Measurements from ENCODE around the gene MECP2.

The MECP2 gene

DNA sequence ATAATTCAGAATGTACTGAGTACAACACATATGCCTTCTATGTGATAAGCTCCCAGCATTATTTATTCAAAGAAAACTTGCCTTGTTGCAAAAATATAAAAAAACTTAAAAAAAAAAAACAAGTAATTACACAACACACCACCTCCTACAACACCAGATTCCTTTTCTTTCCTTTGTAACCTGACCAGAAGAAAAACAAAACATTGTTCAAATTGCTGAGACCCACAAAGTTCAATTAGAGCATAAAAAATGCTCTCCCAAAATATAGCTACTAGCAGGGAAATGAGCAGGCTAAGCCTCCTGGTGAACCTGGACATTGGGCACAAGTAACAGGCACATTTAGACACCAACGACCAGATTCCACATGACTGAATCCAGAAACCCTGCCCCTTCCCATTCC, 38.3 kb downstream of the MECP2 start:
- DNase-seq = no peak

DNA sequence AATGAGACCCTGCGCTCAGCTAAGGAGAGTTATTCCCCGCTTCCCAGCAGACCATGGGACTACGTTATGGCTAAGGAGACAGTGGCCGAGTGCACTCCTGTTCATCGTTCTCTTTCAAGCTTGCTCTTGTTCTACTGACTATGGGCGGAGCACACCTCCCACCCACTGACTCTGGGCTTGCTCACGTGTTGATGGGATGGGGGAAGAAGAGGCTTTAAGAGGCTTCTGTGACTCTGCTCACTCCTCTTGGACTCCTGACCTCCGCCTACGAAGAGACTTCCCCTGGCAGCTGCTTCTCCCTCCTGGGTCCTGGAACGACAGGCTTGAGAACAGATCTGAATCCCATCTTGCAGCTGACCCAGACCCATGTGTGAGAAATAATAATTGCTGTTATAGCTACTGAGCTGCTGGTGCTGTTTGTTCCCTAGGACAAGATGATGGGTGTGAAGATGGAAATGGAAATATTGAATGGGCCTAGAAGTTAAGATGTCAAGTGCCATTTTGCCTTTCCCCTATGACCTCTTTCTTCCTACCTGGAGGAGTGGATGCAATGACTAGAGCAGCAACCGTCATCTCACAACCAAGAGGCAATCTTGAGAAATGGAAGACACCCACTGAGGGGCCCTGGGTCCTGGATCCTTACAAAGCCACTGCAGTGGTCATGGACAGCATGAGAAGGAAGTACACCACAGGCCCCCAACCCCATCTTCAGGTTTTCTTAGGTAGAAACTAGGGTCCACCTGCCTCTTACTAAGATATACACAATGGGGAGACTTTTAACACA, 39.1 kb downstream of the MECP2 start:
- no peak for DNase-seq

DNA sequence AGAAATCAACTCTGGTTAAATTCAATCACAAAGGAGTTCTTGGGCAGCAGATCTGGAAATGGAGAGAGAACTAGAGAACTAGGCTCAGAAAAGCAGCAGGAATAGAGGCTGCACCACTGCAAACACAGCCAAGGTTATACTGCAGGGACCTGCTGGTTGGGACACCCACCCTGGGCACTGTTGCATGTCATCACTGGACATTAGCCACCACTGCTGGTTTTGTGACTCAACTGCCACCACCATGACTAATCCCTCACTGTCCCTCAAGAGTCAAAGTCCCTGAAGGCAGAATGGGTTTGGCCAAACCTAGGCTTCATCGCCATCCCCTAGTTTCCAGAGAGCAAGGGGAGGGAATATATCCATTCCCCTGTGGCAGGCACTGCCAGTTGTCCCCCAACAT, 39.7 kb downstream of the MECP2 start:
- DNase-seq = no peak

DNA sequence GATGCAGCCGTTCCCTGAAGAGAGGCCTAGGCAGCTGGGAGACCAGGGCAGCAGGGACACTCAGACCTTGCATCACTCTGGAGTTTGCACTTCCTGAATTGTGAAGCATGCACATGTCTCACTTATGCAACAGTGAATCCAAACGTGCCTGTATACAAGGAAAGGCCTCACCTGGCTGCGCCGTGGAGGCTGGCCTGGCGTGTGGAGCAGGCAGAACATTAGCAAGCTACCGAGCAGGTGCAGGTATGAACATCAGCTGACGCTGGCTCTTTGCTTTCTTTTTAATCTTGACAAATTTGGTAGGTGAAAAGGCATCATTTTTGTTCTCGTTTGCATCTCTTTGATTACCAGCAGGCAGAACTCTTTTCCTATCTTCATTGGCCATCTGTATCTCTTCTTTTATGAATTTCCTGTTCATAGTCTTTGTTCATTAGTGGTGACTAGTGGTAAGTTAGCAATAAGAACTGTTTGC, 40.7 kb downstream of the MECP2 start:
- no peak for DNase-seq

DNA sequence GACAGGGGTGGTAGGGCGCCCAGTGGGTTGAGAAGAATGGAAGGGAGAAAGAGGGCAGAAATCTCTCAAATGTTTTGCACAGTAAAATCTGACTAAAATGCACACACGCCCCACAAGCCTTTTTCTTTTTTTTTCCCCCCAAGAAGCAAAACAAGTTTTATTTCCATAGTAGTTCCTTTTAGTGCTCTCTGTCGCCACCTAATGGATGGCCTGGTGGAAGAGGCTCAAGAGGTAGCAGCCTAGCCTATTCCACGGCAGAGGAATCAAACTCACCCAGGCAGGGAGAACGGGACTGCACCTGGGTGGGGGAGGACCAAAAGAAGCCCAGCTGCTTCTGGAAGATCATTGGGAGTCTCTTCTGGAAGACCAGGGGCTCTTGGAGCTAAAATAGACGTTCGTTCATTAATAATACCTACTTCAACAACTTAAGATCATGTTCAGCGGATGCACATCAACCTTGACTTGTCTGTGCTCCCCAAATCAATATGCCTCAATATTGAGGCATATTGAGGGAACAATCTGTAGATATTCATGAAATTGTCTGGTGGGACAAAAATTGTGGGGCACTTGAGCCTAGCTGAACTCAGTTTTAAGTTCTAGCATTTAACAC, 46.2 kb downstream of the MECP2 start:
- peak; percentile 6 to 68 for DNase-seq

DNA sequence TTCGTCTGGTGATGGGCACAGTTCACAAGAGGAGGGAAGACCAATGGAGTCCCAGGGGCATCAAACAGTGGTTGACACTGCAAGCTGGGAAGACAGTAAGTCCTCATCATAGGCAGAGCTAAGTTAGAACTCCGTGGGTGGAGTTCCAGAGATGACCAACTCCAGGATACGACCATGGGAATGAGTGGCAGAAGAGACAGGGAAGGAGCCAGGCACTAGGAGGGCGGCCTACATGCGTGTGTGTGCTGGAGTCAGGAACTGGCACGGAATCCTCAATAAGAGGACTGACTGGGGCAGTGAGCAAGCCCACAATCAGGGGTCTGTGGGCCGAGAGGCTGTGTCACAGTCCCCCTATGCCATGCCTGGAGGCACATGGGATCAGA, 47.4 kb downstream of the MECP2 start:
- DNase-seq = no peak

DNA sequence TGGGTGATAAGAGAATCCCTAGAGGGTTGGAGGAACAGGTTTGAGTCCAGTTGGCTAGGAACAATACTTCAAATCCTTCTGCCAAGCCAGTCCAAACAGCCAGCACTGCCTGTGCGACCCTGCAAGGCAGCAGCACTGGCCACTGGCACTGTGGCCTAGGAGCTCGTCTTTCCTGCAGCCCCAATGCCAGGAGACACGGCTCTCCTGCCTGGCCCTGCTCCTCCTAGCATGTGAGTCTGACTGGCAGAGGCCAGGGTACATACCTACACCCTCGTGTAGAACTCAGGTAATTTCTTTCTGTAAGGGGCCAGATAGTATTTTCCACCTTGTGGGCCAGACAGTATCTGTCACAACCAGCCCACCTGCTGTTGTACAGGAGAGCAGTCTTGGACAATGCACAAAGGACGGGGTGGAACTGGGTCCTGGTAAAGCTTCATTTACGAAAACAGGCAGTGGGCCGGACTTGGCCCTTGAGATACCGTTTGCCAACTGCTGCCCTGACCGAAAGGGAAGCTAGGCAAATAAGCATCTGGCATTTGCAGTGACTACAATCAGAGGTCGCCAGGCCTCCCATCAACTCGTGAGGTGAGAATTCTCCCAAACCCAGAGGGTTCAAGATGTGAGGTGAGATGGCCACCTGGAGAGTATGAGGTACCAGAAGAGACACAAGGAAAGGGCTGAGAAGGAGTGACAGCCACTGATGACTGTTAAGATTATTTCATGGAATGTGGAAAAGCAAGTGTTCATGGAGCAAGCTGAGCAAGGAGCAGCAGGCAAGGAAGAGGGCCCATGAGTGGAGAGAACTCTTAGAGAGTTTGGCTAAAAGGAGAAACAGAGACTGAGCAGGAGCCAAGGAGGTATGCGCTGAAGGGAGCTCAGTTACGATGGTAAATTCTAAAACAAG, 48.1 kb downstream of the MECP2 start:
- peak; percentile 21 to 57 for DNase-seq

DNA sequence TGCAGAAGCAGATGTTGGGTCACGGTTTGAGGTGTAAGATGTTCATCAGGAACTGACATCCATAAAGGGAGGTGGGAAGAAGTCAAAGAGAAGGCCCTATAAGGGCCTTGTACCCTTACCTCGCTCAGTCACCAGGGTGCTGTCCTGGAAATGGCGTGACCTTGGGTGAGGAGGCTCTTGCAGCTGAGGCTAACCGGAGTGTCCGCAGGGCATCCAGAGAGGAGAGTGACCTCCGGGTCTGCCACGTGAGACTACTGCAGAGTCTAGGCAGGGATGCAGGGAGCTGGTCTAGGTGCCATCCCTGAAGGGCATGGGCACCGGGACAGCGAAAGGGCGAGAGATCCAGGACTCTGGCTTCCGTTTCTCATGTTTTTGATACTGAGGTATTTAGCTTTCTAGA, 49.1 kb downstream of the MECP2 start:
- no peak for DNase-seq

DNA sequence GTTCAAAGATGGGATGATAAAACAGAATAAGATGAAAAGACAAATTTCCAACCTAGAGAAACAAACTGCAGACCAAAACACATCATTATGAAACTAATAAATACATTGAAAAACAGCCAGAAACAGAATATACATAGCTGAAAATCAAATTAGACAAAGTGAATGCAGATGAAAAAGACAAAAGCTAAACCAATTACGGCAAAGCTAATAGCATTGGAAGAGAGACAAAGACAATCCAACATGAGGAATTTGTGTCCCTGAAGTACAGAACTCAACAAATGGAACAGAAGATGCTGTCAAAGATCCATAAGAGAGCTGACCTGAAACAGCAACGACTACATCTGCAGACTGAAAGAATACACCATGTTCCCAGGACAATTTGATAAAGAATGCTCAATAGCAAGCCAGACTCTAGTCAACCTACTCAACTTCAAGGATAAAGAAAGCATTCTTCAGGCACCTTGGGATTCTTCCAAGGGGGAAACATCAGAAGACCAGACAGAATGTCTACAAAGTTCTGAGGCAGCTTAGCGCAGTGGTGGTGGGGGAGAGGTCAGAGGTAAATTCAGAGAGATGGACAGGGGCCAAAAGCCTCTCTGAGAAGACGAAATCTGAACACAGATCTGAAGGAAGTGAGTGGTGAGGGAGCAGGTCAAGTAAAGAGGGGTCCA, 50.4 kb downstream of the MECP2 start:
- DNase-seq = no peak

DNA sequence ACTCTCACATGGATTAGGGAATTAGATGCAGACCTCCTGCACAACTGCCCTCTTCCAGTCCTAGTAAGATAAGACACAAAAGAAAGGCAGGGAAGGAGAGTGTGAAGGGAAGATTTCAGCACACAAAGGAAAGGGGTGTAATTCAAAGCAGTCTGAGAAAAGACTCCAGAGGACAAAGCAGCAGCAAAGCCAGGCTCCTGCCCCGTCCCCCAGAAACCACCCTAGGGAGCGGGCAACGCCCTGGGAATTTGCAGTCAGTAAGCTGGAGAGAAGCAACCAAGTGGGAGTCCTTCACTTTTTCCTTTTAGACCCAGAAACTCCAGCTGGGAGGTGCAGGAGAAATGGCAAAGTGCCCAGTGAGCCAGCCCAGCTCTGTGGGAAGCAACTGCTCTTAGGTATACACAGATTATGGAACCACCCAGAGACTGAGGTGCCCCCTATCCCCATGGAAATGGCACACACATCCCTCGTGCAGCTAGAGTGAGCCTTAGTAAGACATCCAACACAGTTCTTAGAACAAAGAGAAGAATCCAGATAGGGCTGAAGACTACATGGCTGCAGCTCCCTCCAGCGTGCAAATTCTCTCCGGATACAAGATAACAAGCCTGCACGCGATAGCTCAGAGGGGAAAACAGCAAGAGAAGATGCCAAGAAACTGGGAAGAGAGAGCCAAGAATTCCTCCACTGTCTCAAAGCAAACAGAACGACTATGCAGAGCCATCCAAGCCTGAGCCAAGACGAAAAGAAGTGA, 51.3 kb downstream of the MECP2 start:
- DNase-seq = no peak

DNA sequence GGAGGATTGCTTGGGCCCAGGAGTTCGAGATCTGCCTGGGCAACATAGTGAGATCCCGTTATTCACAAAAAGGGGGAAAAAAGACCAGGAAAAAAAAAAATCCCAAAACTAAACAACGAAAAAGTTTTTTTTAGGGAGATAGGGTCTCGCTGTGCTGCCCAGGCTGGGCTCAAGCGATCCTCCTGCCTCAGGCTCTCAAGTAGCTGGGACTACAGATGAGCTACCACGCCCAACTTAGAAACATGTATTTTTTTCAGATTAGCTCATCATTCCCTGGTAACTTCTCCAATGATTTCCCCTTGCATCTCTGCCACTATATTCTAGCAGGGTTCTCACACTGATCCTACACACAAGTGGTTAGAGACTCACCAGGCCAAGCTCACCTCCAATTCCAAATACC, 53.4 kb downstream of the MECP2 start:
- DNase-seq = no peak

DNA sequence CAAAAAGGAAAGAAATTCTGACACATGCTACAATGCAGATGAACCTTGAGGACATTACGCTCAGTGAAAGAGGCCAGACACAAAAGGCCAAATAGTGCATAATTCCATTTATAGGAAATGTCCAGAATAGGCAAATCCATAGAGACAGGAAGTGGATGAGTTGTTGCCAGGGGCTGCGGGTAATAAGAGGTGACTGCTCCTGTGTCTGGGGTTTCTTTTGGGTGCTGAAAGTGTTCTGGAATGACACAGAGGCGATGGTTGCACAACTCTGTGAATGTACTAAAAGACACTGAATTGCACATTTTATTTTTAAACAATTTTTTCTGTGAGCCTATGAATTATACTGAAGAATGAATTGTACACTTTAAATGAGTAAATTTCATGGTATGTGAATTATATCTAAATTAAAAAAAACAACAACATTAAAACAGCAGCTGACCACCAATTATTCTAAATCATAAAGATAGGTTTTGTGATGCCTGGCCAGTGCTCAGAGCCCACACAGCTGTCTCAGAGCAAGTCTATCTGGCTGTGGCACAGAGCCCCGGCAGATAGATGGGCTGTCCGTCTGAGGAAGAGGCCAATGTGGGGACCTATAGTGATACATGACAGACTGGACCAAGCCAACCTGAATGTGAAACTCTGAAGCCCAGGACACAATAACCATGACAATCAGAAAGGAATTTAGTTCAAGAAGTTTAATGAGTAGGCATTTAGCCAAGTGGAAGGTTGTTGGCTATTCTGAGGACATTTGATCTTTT, 54.3 kb downstream of the MECP2 start:
- no peak for DNase-seq

DNA sequence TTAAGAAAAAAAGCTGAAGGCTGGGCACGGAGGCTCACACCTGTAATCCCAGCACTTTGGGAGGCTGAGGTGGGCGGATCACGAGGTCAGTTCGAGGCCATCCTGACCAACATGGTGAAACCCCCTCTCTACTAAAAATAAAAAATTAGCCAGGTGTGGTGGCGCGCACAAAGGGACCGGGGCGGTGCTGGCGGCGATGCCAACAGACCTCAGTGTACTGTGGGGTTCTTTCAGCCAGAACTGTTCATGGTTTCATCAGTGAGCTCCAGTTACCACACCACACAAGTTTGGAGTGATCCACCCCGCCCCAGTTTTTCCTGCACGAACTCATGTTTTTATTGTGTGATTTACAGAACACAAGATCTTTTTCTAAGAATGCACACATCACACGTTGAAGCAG, 56.7 kb downstream of the MECP2 start:
- no peak for DNase-seq

DNA sequence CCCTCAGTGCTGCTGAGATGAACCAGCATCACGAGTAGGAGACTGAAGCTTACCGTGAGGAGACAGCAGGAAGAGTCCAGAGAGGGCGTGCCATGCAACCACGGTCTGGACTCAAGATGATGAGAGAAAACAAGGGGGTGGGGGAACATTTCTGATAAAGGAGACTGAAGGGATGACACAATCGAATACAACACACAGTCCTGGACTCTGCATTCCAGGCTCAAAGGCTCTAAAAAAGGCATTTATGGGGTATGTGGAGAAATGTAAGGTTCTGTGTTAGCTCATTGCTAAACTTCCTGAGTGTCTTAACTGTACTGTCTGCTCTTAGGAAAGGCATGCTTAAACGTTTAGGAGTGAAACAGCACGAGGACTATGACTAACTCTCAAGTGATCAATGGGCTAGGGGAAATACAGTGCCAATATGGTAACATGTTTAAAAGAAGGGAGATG, 57.2 kb downstream of the MECP2 start:
- no peak for DNase-seq

DNA sequence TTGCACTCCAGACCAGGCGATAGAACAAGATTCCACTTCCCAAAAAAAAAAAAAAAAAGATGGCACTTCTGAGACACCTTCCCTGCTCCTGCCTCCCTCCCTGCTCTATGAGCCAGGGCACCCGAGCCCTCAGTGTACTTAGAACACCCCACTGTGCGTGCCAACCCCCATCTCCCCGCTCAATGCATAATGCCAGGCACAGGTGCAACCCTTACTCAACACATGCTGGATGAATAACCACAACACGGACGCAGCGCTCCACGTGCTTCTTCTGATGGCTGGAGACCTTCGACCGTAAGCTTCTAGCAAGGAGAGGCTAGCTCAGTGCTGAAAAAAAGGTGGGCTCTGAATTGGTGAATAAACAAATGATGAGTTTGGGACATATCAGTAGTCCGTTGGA, 57.9 kb downstream of the MECP2 start:
- DNase-seq = no peak

DNA sequence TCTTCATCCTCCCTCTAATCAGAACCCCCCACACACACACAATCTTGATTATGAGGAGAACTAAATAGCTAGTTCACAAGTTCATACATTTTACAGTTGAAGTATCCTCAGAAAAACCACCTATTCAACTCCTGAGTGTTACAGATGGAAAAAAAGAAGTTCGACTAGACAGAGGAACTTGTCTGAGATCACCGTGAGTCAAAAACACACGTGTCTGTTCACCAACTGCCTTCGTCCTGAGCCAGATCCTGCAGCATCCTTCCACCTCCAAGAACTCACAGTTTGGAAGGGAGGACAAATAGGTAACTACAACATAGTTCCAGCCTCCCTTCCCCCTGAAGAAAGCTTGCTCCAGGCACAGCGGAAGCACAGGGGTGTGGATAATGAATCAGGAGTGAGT, 58.9 kb downstream of the MECP2 start:
- DNase-seq = no peak

DNA sequence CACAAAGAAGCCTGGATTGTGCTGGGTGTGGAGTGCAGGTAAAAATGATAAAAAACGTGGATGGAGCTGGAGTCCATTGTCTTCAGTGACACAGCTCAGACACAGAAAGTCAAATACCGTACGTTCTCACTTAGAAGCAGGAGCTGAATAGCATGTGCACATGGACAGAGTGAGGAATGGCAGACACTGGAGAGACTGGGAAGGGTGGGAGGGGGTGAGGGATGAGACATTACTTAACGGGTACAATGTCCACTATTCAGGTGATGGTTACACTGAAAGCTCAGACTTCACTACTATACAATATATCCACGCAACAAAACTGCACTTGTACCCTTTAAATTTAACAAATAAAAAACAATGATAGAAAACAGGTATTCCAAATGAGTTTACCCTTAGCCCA, 59.8 kb downstream of the MECP2 start:
- no peak for DNase-seq

DNA sequence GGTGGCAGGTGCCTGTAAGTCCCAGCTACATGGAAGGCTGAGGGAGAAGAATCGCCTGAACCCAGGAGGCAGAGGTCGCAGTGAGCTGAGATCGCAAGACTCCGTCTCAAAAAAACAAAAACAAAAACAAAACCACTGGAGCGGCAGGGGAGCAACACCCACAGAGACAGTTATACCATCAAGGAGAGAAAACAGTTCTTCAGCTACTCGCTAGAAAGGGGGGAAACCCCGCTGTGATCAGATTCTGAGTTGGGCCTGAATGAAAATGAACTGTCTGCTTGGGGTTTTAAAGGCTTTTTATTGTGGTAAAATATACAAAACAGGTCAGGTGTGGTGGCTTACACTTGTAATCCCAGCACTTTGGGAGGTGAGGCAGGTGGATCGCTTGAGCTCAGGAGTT, 61.0 kb downstream of the MECP2 start:
- no peak for DNase-seq

DNA sequence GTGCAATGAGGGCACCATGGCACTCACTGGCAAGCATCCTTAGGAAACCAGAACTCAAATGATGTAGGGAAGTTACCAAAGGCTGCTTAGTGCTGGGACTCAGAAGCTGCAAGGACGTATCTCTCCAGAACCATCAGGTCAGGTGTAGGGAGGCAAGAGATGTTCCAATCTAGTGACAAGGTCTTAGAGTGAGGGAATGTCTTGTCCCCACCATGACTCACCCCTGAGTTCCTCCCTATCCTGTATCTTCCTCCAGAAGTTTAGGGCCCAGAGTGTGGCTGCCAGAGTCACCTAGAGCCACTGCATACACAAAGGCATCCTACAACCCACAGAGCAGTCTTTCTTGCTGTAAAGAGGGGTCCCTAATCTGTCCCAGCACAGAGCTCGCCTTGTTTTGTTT, 63.7 kb downstream of the MECP2 start:
- no peak for DNase-seq

DNA sequence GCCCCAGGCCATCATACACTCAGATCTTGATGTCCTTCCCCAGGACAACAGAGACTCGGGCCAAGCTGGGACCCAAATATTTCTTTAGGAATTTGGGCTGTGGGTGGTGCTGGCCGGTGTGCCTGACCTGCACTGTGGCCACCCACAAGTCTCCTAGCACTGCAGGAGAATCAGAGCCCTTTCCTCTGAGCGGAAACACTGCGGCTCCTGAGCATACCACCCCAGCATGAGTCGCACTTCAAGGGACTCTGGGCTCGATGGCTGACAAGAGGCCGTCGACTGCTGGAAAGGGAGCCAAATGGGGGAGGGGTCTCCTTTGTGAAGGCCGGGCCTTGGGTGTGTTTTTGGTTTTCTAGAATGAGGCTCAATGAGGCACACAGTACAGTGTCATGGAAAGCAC, 64.9 kb downstream of the MECP2 start:
- DNase-seq = no peak

DNA sequence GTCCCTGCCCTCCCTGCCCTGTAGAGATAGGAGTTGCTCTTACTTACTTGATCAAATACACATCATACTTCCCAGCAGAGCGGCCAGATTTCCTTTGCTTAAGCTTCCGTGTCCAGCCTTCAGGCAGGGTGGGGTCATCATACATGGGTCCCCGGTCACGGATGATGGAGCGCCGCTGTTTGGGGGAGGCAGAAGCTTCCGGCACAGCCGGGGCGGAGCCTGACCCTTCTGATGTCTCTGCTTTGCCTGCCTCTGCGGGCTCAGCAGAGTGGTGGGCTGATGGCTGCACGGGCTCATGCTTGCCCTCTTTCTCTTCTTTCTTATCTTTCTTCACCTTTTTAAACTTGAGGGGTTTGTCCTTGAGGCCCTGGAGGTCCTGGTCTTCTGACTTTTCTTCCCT, 65.4 kb downstream of the MECP2 start:
- DNase-seq = no peak
